GOT3 (cell line): Measurements from ENCODE around the gene KLHL40.

Experiments used
- DNase-seq: peaks from one replicate; lab custom pipeline; 2025; ENCODE audit warnings: mixed read lengths; lab: John Stamatoyannopoulos, UW

The KLHL40 gene

GRCh38 chr3:42723219-42723618 is 37.9 kb downstream of the KLHL40 start:
- DNase-seq, result no peak

- DNase-seq, result no peak
Measured at GRCh38 chr3:42725454-42725853, 40.1 kb downstream of the KLHL40 start.

GRCh38 chr3:42728056-42728455 is 42.7 kb downstream of the KLHL40 start:
- DNase-seq, result no peak

- no peak for DNase-seq
Measured at GRCh38 chr3:42728668-42729364, 43.5 kb downstream of the KLHL40 start.

GRCh38 chr3:42729404-42730145 is 44.2 kb downstream of the KLHL40 start:
- no peak for DNase-seq

GRCh38 chr3:42730294-42730693 is 45.0 kb downstream of the KLHL40 start:
- no peak for DNase-seq

GRCh38 chr3:42730706-42731420 is 45.5 kb downstream of the KLHL40 start:
- no peak for DNase-seq

GRCh38 chr3:42731476-42732195 is 46.3 kb downstream of the KLHL40 start:
- no peak for DNase-seq

- no peak for DNase-seq
Measured at GRCh38 chr3:42732196-42732828, 47.0 kb downstream of the KLHL40 start.

GRCh38 chr3:42732829-42733459 is 47.6 kb downstream of the KLHL40 start:
- DNase-seq, result no peak

GRCh38 chr3:42733501-42734262 is 48.3 kb downstream of the KLHL40 start:
- DNase-seq, result no peak

- DNase-seq, result no peak
Measured at GRCh38 chr3:42734263-42734860, 49.0 kb downstream of the KLHL40 start.

- DNase-seq, result no peak
Measured at GRCh38 chr3:42735019-42735418, 49.7 kb downstream of the KLHL40 start.

- DNase-seq, result no peak
Measured at GRCh38 chr3:42735615-42736014, 50.3 kb downstream of the KLHL40 start.

GRCh38 chr3:42736081-42736480 is 50.7 kb downstream of the KLHL40 start:
- DNase-seq, result no peak

GRCh38 chr3:42736531-42736930 is 51.2 kb downstream of the KLHL40 start:
- DNase-seq, result no peak

- no peak for DNase-seq
Measured at GRCh38 chr3:42739401-42740158, 54.2 kb downstream of the KLHL40 start.

- no peak for DNase-seq
Measured at GRCh38 chr3:42741796-42742195, 56.5 kb downstream of the KLHL40 start.
